DMS153 (cell line): ENCODE data around the gene SH3BP4.
A peak's percentile ranks its signal among the peaks of the same experiment; 100 is the strongest.
"Not testable (repeated sequence)": the region's sequence is repeated elsewhere in the genome, so short reads cannot be mapped to it uniquely, and the experiment has no call there.

Experiments
- DNase-seq: peaks from one replicate; lab custom pipeline; 2025; lab: John Stamatoyannopoulos, UW

The SH3BP4 gene

DNA sequence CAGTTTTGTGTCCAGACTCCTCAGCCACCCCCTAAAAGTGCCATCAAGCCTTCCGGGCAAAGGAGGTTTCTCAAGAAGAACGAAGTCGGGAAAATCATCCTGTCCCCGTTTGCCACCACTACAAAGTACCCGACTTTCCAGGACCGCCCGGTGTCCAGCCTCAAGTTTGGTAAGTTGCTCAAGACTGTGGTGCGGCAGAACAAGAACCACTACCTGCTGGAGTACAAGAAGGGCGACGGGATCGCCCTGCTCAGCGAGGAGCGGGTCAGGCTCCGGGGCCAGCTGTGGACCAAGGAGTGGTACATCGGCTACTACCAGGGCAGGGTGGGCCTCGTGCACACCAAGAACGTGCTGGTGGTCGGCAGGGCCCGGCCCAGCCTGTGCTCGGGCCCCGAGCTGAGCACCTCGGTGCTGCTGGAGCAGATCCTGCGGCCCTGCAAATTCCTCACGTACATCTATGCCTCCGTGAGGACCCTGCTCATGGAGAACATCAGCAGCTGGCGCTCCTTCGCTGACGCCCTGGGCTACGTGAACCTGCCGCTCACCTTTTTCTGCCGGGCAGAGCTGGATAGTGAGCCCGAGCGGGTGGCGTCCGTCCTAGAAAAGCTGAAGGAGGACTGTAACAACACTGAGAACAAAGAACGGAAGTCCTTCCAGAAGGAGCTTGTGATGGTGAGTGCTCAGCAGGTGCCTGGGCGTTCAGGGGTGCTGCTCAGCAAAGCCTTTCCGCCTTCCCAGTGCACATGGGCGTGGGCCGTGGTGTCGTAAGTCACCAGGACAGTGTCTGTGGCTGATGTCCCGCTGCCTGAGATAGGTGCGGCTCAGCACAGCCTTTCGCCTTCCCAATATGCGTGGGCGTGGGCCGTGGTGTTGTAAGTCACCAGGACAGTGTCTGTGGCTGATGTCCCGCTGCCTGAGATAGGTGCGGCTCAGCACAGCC lies 91.0 kb downstream of the SH3BP4 start:
- no peak for DNase-seq

DNA sequence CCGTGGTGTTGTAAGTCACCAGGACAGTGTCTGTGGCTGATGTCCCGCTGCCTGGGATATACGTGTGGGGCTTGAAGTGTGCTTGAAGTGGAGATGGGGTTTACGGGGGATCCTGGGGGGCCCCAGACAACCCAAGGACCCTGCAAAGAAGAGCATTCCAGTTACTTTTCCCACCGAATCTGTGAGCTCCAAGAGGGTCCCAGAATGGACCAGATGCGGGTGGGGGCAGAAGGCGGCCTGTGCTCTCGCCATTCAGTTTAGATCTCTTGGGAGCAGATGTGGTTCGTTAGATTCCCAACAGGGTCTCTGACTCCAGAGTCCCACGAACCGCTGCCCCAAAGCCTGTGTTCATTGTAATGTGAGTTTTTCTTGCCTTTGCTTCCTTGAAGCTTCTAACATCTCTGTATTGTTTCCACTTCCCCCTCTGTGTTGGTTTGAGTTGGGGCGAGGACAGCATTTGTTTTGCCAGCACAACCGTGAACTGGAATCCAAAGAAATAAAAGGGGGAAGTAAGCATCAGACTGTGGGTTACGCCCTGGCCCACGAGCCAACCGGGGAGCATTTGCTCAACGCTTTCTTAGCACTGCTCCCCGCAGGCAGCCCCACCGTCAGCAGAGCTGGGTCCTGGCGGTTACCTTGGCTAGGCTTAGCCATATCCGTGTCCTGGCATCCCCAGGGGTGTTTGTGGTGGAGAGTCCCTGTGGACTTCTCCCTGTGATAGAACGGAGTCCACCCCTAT lies 92.1 kb downstream of the SH3BP4 start:
- DNase-seq: no peak

DNA sequence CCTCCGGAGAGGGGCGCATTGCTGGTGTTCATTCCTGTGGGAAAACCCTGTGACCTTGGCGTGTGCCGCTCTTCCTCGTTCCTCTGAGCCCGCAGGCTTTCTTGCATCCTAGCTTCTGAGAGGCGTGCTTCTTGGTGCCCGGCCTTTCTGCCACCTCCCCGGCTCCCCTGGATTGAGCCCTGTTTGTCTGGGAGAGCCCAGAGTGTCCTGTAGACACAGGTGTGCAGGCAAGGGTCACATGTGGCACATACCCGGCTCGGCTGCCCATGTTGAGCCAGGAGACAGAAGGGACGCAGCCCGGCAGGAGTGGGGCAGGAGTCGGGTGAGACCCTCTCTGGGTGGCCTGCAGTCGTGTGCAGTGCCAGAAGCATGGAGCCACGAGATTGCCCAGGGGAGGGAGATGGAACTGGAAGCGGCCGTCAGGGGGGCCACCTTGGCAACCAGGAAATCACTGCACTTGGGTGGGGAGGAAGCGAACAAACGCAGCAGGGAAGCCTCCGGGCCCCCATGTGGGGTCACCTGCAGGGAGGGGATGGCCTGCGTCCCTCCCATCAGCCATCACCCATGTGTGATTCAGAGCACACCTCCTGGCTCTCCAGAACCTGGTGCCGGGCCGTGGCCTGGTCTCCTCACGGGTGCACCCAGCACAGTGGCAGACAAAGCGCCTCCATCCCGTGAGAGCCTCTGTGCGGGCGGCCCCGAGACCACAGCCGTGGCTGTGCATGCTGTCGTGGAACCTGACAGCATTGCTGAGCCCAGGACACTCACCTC lies 92.9 kb downstream of the SH3BP4 start:
- no peak for DNase-seq

DNA sequence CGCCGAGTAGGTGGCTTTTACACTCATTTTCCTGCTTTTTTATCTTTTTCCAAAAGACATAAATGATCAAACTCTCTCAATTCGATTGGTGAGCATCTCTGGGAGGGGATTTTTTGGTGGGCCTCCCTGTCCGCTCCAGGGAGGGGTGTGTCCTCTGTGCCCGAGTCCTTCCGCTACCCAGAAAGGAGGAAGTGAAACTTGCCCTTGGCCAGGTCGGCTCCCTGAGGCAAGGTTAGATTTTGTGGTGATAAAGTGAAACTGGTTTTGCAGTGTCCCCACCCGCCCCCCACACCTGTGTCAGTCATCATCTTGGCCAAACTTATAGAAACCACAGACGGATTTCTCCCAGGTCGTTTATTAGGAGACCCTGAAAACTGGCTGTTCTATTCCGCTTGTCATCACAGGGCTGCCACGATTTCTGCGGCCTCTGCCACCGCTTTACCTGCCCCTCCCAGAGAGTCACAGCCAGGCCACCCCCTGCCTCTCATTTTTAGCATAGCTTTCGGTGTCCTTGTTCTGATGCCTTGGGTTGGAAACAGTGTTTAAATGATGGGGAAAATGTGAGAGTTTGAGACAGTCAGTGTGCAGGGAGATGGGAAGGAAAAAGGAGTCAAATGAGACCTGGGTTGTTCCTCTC lies 93.6 kb downstream of the SH3BP4 start:
- DNase-seq: no peak

DNA sequence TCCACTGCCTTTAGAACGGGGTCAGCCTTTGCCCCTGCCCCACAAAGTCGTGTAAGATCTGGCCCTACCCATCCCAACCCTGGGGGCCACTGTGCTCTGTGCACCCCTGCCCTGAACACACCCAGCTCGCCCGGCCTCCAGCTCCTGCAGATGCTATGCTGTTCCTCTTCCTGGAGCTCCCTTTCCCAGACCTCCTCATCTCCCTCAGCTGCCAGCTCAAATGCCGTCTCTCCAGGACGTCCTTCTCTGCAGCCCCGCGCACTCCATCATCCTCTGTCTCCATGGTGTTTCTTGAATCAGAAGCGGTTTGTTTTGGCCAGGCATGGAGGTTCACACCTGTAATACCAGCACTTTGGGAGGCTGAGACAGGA lies 94.1 kb downstream of the SH3BP4 start:
- DNase-seq: no peak

DNA sequence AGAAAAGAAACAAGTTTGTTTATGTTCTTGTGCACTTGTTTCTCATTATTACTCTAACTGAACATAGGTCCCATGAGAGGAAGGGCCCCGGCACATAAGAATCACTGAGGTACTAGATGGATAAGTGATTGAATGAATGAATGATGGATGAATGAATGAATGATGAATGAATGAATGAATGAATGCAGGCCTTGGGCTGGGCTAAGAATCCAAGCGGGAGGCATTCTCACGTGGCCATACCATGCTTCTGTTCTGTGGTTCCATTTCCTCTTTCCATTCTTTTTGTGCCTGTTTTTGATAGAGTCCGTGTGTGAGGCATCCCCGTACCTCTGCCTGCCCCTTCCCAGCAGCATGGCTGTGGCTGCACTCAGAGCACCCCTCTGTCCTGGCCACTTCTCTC lies 94.8 kb downstream of the SH3BP4 start:
- DNase-seq: no peak

GRCh38 chr2:235047171-235048160 lies 95.6 kb downstream of the SH3BP4 start:
- DNase-seq: no peak

DNA sequence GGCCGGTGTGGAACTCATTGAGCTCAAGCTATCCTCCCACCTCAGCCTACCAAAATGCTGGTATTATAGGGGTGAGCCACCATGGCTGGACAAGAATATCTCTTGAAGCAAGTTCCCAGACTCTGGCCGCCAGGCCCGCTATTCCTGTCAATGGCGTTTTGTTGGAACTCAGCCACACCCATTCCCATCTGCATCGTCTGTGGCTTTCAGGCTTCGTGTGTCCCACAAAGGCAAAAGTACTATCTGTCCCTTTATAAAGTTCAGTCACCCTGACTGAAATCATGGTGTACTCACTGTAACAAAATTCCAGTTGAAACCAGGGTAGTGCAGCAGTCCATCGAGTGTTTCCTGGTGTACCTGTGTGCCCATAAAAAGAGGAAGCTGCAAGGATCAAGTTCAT lies 96.7 kb downstream of the SH3BP4 start:
- no peak for DNase-seq

- DNase-seq: no peak
Measured at GRCh38 chr2:235049069-235049468, 97.3 kb downstream of the SH3BP4 start.

GRCh38 chr2:235049719-235050118 lies 97.9 kb downstream of the SH3BP4 start:
- DNase-seq: no peak

GRCh38 chr2:235050980-235051351 lies 99.1 kb downstream of the SH3BP4 start:
- peak; percentile 97 for DNase-seq

- DNase-seq: no peak
Measured at GRCh38 chr2:235051436-235052260, 99.8 kb downstream of the SH3BP4 start.

DNA sequence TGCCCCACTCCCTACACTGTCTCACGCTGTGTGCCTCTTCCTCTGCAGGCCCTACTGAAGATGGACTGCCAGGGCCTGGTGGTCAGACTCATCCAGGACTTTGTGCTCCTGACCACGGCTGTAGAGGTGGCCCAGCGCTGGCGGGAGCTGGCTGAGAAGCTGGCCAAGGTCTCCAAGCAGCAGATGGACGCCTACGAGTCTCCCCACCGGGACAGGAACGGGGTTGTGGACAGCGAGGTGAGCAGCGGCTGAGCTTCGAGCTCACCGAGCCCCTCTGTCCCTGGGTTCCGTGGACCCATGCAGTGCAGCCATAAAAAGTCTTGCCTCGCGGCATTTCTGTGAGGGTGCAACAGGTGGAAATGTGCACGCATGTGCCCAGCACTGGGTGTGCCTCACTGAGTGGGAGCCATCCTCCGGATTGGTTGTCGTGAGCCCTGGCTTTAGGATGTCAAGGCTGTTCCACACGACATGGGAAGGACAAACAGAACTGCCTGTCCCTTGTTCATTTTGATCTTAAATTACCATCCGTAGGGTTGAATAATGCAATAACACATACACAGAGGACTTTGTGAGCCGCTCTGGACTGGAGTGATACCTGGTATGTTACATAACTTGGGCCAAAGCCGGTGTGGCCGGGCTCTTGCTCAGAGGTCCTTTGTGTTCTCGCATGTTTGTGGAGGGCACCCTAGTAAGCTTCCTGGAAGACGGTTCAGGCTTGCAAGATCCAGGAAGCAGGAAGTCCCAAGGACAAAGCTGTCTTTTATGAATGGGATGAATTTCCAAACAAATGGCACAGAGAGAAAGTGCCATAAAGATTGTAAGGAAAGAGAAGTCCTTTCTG lies 100.9 kb downstream of the SH3BP4 start:
- DNase-seq: no peak

DNA sequence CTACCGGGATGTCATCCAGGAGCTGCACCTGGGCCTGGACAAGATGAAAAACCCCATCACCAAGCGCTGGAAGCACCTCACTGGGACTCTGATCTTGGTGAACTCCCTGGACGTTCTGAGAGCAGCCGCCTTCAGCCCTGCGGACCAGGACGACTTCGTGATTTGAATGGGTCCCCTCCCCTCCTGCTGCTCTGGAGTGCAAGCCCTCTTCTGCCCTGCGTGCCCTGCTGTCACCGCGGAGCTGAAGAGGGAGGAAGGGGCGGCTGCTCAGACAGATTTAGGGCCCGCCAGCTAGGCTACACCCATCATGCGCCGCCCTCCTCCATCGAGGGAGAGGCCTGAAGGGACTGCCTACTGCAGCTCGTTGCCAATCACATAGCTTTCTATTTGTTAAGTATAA lies 101.8 kb downstream of the SH3BP4 start:
- no peak for DNase-seq

DNA sequence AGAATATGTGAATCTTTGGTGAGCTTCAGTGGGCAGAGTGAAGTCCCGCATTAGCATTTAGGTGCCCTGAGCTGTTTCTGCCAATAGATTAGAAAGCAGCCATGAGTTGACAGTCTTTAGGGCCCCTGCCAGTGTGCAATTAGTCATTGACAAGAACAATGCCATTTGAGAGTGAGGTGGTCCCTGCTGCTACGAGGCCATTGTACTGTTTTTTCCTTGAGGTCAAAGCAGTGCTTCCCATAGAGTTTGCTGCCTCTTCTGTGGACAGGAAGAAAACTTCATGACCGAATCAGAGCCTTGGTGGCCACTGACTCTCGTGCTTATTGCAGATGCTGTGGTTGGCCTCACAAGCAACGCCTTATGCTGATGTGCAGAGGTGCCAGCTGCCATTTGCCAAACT lies 102.7 kb downstream of the SH3BP4 start:
- DNase-seq: no peak

GRCh38 chr2:235054919-235055318 lies 103.1 kb downstream of the SH3BP4 start:
- DNase-seq: no peak

GRCh38 chr2:235055891-235056516 lies 104.2 kb downstream of the SH3BP4 start:
- no peak for DNase-seq

DNA sequence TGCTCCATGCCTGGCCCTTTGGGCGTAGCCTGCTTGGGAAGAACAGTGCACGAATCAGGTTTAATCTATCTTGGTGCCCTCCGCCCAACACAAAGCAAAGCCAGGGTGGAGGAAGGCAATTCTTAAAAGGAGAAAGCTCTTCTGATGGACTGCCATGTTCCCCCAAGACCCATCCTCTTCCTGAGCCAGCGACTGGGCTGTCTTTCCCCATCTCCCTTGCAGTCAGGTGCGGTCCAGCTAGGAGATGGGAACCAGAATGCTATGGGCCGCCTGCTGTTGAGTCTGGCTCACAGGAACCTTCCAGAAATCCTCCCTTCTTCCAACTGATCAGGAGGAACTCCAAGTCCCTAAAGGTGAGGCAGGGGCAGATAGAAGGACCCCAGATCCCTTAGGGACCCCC lies 105.0 kb downstream of the SH3BP4 start:
- DNase-seq: no peak

GRCh38 chr2:235057616-235058015 lies 105.8 kb downstream of the SH3BP4 start:
- not testable (repeated sequence) for DNase-seq
